Measurements from ENCODE around the gene SH2D2A. TPM values are rescaled to one million over a fixed set of nuclear protein-coding genes. Genes with fewer than 3 reads are reported as not detected.

The SH2D2A gene
- total RNA-seq, 2 experiments from 2014 or later: 51.6 to 51.8 TPM

DNA sequence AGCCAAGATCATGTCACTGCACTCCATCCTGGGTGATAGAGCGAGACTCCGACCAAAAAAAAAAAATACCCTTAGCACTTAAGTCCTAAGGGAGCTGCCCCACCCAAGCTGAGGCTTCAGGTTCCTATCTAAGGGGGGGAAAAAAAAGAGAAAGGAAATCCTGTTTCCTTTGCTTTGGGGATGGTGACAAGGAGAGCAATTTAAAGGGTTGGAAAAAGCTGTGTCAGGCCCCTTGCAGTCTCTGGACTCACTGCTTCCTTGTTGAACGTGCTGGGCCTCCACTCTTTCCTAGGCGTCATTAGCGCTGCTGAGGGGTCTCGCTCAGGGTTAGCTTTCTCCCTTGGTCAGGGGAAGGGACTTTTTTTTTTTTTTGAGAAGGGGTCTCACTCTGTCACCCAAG is 31.2 kb downstream of the SH2D2A start:
- DNase-seq (no peak), ATAC-seq (ENCODE audit: poor library complexity) (no peak)
- no peak overlapping the region for H3K27ac ChIP-seq (ENCODE audit: low read depth in 1 of 2, low read length in 2 of 2)
- H3K36me3 Mint-ChIP-seq (ENCODE audit: low read depth): peaks cover 77% of the 10 kb centered on the region
- no peak overlapping the region for H3K4me3 Mint-ChIP-seq
- no peak for TF ChIP-seq CTCF (IDR thresholded peaks at IDR 0.05)
- no peaks in the 10 kb centered on the region for H3K9me3 ChIP-seq (ENCODE audit: control insufficient read depth in 1 of 2, insufficient read depth in 1 of 2, low read length in 2 of 2)
- intact Hi-C loops (cut with DNase I, micrococcal nuclease): no loop called here
- CTCF ChIA-PET: interaction anchor here (0.7 to 1.3 kb wide), 3 partner anchors 59 to 118 kb away, joined by 3 to 5 read pairs (median 3); partner anchors contain the start of gene NTRK1
- no peaks in the 10 kb centered on the region for H3K27me3 Mint-ChIP-seq
- POLR2A ChIA-PET: no interaction called here
- no peaks in the 10 kb centered on the region for H3K27me3 ChIP-seq (ENCODE audit: control insufficient read depth in 1 of 2, insufficient read depth in 2 of 2, low read length in 2 of 2)
- H3K4me1 Mint-ChIP-seq (ENCODE audit: low read depth): peaks cover 14% of the 10 kb centered on the region
- H3K4me1 ChIP-seq (ENCODE audit: insufficient read depth, low read length): peaks cover 2% of the 10 kb centered on the region
- H3K9me3 Mint-ChIP-seq: no peaks in the 10 kb centered on the region
- H3K27ac Mint-ChIP-seq: no peak overlapping the region
- no peak overlapping the region for H3K4me3 ChIP-seq (ENCODE audit: low read length)
- peaks cover 69% of the 10 kb centered on the region for H3K36me3 ChIP-seq (ENCODE audit: insufficient read depth, low read length)

DNA sequence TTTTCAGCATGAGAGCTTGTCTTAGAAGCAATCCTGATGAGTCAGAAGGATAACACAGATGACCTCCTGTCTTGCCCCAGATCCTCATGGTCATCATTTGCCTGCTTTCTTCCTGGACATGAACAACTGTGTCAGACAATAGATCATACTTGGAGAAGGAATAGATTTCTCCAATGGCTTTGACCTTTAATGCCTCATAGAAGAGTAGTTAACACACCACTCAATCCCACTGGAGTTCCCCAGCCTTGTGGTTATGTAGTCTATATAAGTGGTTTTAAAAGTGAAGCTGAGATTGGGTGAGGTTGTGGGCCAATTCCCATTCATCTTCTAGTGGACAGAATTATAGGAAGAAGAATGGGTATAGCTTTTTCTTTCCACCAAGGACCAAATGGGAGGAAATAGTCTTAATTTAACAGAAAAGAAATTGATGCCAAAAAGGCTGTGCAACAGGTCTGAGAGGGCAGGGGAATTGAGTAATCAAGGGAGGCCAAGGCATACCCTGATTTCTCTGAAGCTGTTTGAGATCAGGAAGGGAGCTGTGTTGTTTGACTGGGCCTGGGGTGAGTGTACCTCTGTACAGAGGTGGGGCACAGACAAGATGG is 35.0 kb downstream of the SH2D2A start:
- no peak overlapping the region for H3K4me3 Mint-ChIP-seq
- DNase-seq (no peak), ATAC-seq (ENCODE audit: poor library complexity) (no peak)
- no peaks in the 10 kb centered on the region for H3K27me3 Mint-ChIP-seq
- H3K4me1 ChIP-seq (ENCODE audit: insufficient read depth, low read length): peaks cover 4% of the 10 kb centered on the region
- H3K27ac ChIP-seq (ENCODE audit: low read depth in 1 of 2, low read length in 2 of 2): no peak overlapping the region
- no peak overlapping the region for H3K27ac Mint-ChIP-seq
- H3K36me3 ChIP-seq (ENCODE audit: insufficient read depth, low read length): peaks cover 46% of the 10 kb centered on the region
- H3K4me3 ChIP-seq (ENCODE audit: low read length): no peak overlapping the region
- no peak for TF ChIP-seq CTCF (IDR thresholded peaks at IDR 0.05)
- peaks cover 54% of the 10 kb centered on the region for H3K36me3 Mint-ChIP-seq (ENCODE audit: low read depth)
- H3K27me3 ChIP-seq (ENCODE audit: control insufficient read depth in 1 of 2, insufficient read depth in 2 of 2, low read length in 2 of 2): no peaks in the 10 kb centered on the region
- H3K9me3 Mint-ChIP-seq: no peaks in the 10 kb centered on the region
- peaks cover 32% of the 10 kb centered on the region for H3K4me1 Mint-ChIP-seq (ENCODE audit: low read depth)
- intact Hi-C loops (cut with DNase I, micrococcal nuclease): no loop called here
- no peaks in the 10 kb centered on the region for H3K9me3 ChIP-seq (ENCODE audit: control insufficient read depth in 1 of 2, insufficient read depth in 1 of 2, low read length in 2 of 2)
- POLR2A ChIA-PET: interaction anchor here (0.5 kb wide), 1 partner anchor 111 kb away, joined by 4 read pairs; no protein-coding TSS in a partner anchor
- CTCF ChIA-PET: interaction anchor here (1.2 to 2.1 kb wide), 3 partner anchors 56 to 92 kb away, joined by 3 to 5 read pairs (median 4); partner anchors contain the start of gene NTRK1

GRCh38 chr1:156777573-156777972 is 39.1 kb downstream of the SH2D2A start:
- H3K4me1 ChIP-seq (ENCODE audit: insufficient read depth, low read length): peaks cover 21% of the 10 kb centered on the region
- no peaks in the 10 kb centered on the region for H3K27me3 ChIP-seq (ENCODE audit: control insufficient read depth in 1 of 2, insufficient read depth in 2 of 2, low read length in 2 of 2)
- no peak overlapping the region for H3K27ac ChIP-seq (ENCODE audit: low read depth in 1 of 2, low read length in 2 of 2)
- no peak overlapping the region for H3K4me3 ChIP-seq (ENCODE audit: low read length)
- intact Hi-C loops (cut with DNase I, micrococcal nuclease): no loop called here
- TF ChIP-seq CTCF (IDR thresholded peaks at IDR 0.05): no peak
- ChIA-PET POLR2A (no interaction called here), CTCF (interaction anchor here (1.4 to 2.1 kb wide), 2 partner anchors 52 to 114 kb away, joined by 3 to 7 read pairs; no protein-coding TSS in a partner anchor)
- no peaks in the 10 kb centered on the region for H3K27me3 Mint-ChIP-seq
- H3K27ac Mint-ChIP-seq: peak overlapping the region; percentile 53
- H3K36me3 ChIP-seq (ENCODE audit: insufficient read depth, low read length): peaks cover 31% of the 10 kb centered on the region
- H3K9me3 ChIP-seq (ENCODE audit: control insufficient read depth in 1 of 2, insufficient read depth in 1 of 2, low read length in 2 of 2): no peaks in the 10 kb centered on the region
- peak; percentile 32 for ATAC-seq (ENCODE audit: poor library complexity)
- H3K4me3 Mint-ChIP-seq: no peak overlapping the region
- H3K4me1 Mint-ChIP-seq (ENCODE audit: low read depth): peaks cover 57% of the 10 kb centered on the region
- H3K9me3 Mint-ChIP-seq: no peaks in the 10 kb centered on the region
- H3K36me3 Mint-ChIP-seq (ENCODE audit: low read depth): peaks cover 42% of the 10 kb centered on the region
- DNase-seq: no peak

Data from CD4-positive, alpha-beta T cell (primary cell).